GM19025 (cell line): ENCODE measurements around the gene ZBTB38.

Experiments
- ATAC-seq: cut with Tn5 transposase; IDR thresholded peaks from one replicate; pipeline ENCODE4 v1.9.1; 2021; ENCODE audit warnings: mild to moderate bottlenecking, low read depth, moderate library complexity; ENCODE audit not compliant: unreplicated experiment

ZBTB38 gene

GRCh38 chr3:141400073-141400971 lies 32.0 kb downstream of the ZBTB38 start:
- ATAC-seq = no peak

GRCh38 chr3:141401095-141401494 lies 32.8 kb downstream of the ZBTB38 start:
- ATAC-seq = no peak

- peak; percentile 69 for ATAC-seq
Observed at GRCh38 chr3:141401573-141402475, 33.5 kb downstream of the ZBTB38 start.

GRCh38 chr3:141402476-141403171 lies 34.3 kb downstream of the ZBTB38 start:
- peak; percentile 46 for ATAC-seq

- no peak for ATAC-seq
Observed at GRCh38 chr3:141403576-141403975, 35.3 kb downstream of the ZBTB38 start.

- no peak for ATAC-seq
Observed at GRCh38 chr3:141405025-141405424, 36.7 kb downstream of the ZBTB38 start.

GRCh38 chr3:141405591-141405990 lies 37.3 kb downstream of the ZBTB38 start:
- ATAC-seq = no peak

GRCh38 chr3:141406265-141406664 lies 38.0 kb downstream of the ZBTB38 start:
- ATAC-seq = no peak

- ATAC-seq = no peak
Observed at GRCh38 chr3:141407047-141407446, 38.7 kb downstream of the ZBTB38 start.

GRCh38 chr3:141407825-141408224 lies 39.5 kb downstream of the ZBTB38 start:
- no peak for ATAC-seq

GRCh38 chr3:141408596-141408995 lies 40.3 kb downstream of the ZBTB38 start:
- no peak for ATAC-seq

GRCh38 chr3:141409940-141410241 lies 41.6 kb downstream of the ZBTB38 start:
- ATAC-seq = no peak

- ATAC-seq = no peak
Observed at GRCh38 chr3:141410408-141410807, 42.1 kb downstream of the ZBTB38 start.

GRCh38 chr3:141410846-141411245 lies 42.5 kb downstream of the ZBTB38 start:
- no peak for ATAC-seq

- no peak for ATAC-seq
Observed at GRCh38 chr3:141411251-141411771, 43.0 kb downstream of the ZBTB38 start.

- no peak for ATAC-seq
Observed at GRCh38 chr3:141412087-141412935, 44.0 kb downstream of the ZBTB38 start.

- no peak for ATAC-seq
Observed at GRCh38 chr3:141412936-141413354, 44.6 kb downstream of the ZBTB38 start.

- no peak for ATAC-seq
Observed at GRCh38 chr3:141413391-141413790, 45.1 kb downstream of the ZBTB38 start.

GRCh38 chr3:141413801-141414689 lies 45.7 kb downstream of the ZBTB38 start:
- no peak for ATAC-seq
